ENCODE data around the gene DHRS3. TPM values are rescaled to one million over a fixed set of nuclear protein-coding genes. Genes with fewer than 3 reads are reported as not detected.

Gene DHRS3
- polyA plus RNA-seq, 1 donor (not counting 4 experiments of a cell fraction or from before 2014, with no cell fraction given): 10.7 TPM

GRCh38 chr1:12527564-12527963, 90.4 kb downstream of the DHRS3 start:
- Histone ChIP-seq H2AFZ (ENCODE audit: control insufficient read depth, low read length) (no peak overlapping the region), H3K9ac (ENCODE audit: control insufficient read depth, extremely low read depth, insufficient read depth, low read length) (no peak overlapping the region), H3K36me3 (ENCODE audit: control insufficient read depth in 2 of 2, extremely low read depth in 1 of 2, insufficient read depth in 2 of 2, low read length in 2 of 2) (no peaks in the 10 kb centered on the region), H3K4me2 (ENCODE audit: control insufficient read depth, extremely low read depth, insufficient read depth, low read depth, low read length) (no peak overlapping the region), H4K20me1 (ENCODE audit: control insufficient read depth, extremely low read depth, insufficient read depth, low read length) (no peaks in the 10 kb centered on the region), H3K9me1 (ENCODE audit: control insufficient read depth, extremely low read depth, insufficient read depth, low read length) (no peaks in the 10 kb centered on the region), H3K27me3 (ENCODE audit: control insufficient read depth, extremely low read depth, insufficient read depth, low read length) (no peaks in the 10 kb centered on the region), H3K27ac (ENCODE audit: control insufficient read depth, insufficient read depth, low read length) (no peak overlapping the region), H3K79me2 (ENCODE audit: control insufficient read depth, insufficient read depth, low read length) (no peaks in the 10 kb centered on the region), H3K9me3 (ENCODE audit: control insufficient read depth, low read depth, low read length) (no peaks in the 10 kb centered on the region), H3K4me1 (ENCODE audit: control insufficient read depth, extremely low read depth, insufficient read depth, low read length) (no peaks in the 10 kb centered on the region), H3K4me3 (ENCODE audit: control insufficient read depth in 2 of 3, extremely low read depth in 1 of 3, insufficient read depth in 2 of 3, low read depth in 1 of 3, low read length in 3 of 3) (no peak overlapping the region)
- DNase-seq (ENCODE audit: low read depth, low spot score): no peak
- TF ChIP-seq CTCF (optimal IDR thresholded peaks at IDR 0.05 in 1 of 3, IDR thresholded peaks at IDR 0.05 in 1 of 3, conservative IDR thresholded peaks at IDR 0.05 in 1 of 3; ENCODE audit: extremely low read depth in 1 of 3, insufficient read depth in 2 of 3, low read length in 3 of 3) (no peak), EZH2 (IDR thresholded peaks at IDR 0.05; ENCODE audit: low read length) (no peak)
- FAIRE-seq: no peak
- dilution Hi-C loops (cut with MboI; ENCODE audit: extremely low pct_ligation_motif_present, low sequenced_read_pairs): no loop called here

- FAIRE-seq: no peak
- Histone ChIP-seq H3K9me1 (ENCODE audit: control insufficient read depth, extremely low read depth, insufficient read depth, low read length) (no peaks in the 10 kb centered on the region), H3K4me3 (ENCODE audit: control insufficient read depth in 2 of 3, extremely low read depth in 1 of 3, insufficient read depth in 2 of 3, low read depth in 1 of 3, low read length in 3 of 3) (no peak overlapping the region), H3K4me2 (ENCODE audit: control insufficient read depth, extremely low read depth, insufficient read depth, low read depth, low read length) (no peak overlapping the region), H3K36me3 (ENCODE audit: control insufficient read depth in 2 of 2, extremely low read depth in 1 of 2, insufficient read depth in 2 of 2, low read length in 2 of 2) (no peaks in the 10 kb centered on the region), H2AFZ (ENCODE audit: control insufficient read depth, low read length) (no peak overlapping the region), H3K27ac (ENCODE audit: control insufficient read depth, insufficient read depth, low read length) (no peak overlapping the region), H3K27me3 (ENCODE audit: control insufficient read depth, extremely low read depth, insufficient read depth, low read length) (no peaks in the 10 kb centered on the region), H3K79me2 (ENCODE audit: control insufficient read depth, insufficient read depth, low read length) (no peaks in the 10 kb centered on the region), H3K4me1 (ENCODE audit: control insufficient read depth, extremely low read depth, insufficient read depth, low read length) (no peaks in the 10 kb centered on the region), H3K9me3 (ENCODE audit: control insufficient read depth, low read depth, low read length) (no peaks in the 10 kb centered on the region), H3K9ac (ENCODE audit: control insufficient read depth, extremely low read depth, insufficient read depth, low read length) (no peak overlapping the region), H4K20me1 (ENCODE audit: control insufficient read depth, extremely low read depth, insufficient read depth, low read length) (no peaks in the 10 kb centered on the region)
- dilution Hi-C loops (cut with MboI; ENCODE audit: extremely low pct_ligation_motif_present, low sequenced_read_pairs): no loop called here
- no peak for DNase-seq (ENCODE audit: low read depth, low spot score)
- TF ChIP-seq CTCF (optimal IDR thresholded peaks at IDR 0.05 in 1 of 3, IDR thresholded peaks at IDR 0.05 in 1 of 3, conservative IDR thresholded peaks at IDR 0.05 in 1 of 3; ENCODE audit: extremely low read depth in 1 of 3, insufficient read depth in 2 of 3, low read length in 3 of 3) (no peak), EZH2 (IDR thresholded peaks at IDR 0.05; ENCODE audit: low read length) (no peak)
Measured at GRCh38 chr1:12525311-12526181, 92.5 kb downstream of the DHRS3 start.

Data from keratinocyte (primary cell).